GM12892 (cell line): ENCODE results near the gene DLGAP1.

ENCODE experiments used
- DNase-seq: peaks from one replicate; pipeline ENCODE4 v3.0.0; 2011; ENCODE audit not compliant: insufficient read length
- FAIRE-seq: peaks from 2 replicates; lab custom pipeline; 2011; peaks lifted over from hg19 to GRCh38; lab: Jason Lieb, UNC
- POLR2A ChIP-seq: IDR thresholded peaks from 2 replicates; pipeline ENCODE4 v1.6.1; 2011; ENCODE audit warnings: low read depth, low read length, control low read depth
- POLR2AphosphoS5 ChIP-seq: IDR thresholded peaks from 2 replicates; pipeline ENCODE4 v1.6.1; 2011; ENCODE audit warnings: low read depth, low read length, control low read depth
- TAF1 ChIP-seq: IDR thresholded peaks from 2 replicates; pipeline ENCODE4 v1.6.1; 2011; ENCODE audit warnings: low read depth, mild to moderate bottlenecking, control low read depth, low read length, borderline replicate concordance

DLGAP1 gene

GRCh38 chr18:3874581-3874980 is 580.5 kb downstream of the DLGAP1 start:
- no peak for FAIRE-seq
- no peak for TF ChIP-seq TAF1
- TF ChIP-seq POLR2AphosphoS5, result no peak
- no peak for TF ChIP-seq POLR2A
- no peak for DNase-seq

- FAIRE-seq (no peak), DNase-seq (no peak)
- no peak for TF ChIP-seq TAF1
- TF ChIP-seq POLR2AphosphoS5, result no peak
- no peak for TF ChIP-seq POLR2A
These were observed 581.0 kb downstream of the DLGAP1 start for GRCh38 chr18:3874125-3874524.

GRCh38 chr18:3873698-3874097 is 581.4 kb downstream of the DLGAP1 start:
- DNase-seq (no peak), FAIRE-seq (no peak)
- no peak for TF ChIP-seq TAF1
- TF ChIP-seq POLR2AphosphoS5, result no peak
- no peak for TF ChIP-seq POLR2A

DNA sequence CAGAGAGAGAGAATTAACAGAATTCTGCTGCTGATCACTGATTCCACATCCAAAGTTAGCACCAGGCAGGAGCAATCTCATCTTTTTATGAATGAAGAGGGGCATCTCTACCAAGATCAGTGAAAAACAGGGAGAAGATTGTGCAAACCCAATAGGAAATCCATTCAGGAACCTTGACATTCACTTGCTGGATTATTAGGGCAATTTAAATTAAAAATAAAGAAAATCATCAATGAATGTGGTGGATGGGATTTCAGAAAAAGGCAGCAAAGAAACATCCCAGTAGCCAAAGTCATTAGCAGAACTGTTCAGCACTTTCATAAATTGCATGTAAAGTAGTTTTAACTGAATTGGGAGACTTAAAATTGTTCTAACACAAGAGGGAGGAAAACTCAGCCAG is 581.9 kb downstream of the DLGAP1 start:
- FAIRE-seq (no peak), DNase-seq (no peak)
- TF ChIP-seq POLR2A (no peak), TAF1 (no peak), POLR2AphosphoS5 (no peak)

DNA sequence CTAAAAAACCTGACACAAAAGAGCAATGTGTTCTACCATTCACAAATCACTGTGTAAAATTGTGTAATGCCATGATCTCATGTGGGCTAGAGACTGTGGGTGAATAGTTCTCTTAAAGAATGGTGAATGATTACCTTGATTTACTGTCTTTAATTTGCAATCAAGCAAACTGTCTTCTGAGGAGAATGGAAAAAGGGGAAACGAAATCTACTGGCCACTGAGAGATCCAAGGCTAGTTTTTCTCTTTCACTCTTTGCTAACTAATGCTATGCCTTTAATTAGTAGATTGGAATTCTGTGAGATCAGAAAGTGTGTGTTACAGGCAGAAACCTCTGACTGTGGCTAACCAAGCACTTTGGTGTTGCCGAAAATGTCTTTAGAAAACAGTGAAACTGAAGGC is 582.5 kb downstream of the DLGAP1 start:
- DNase-seq, result no peak
- TF ChIP-seq POLR2A (no peak), TAF1 (no peak), POLR2AphosphoS5 (no peak)
- no peak for FAIRE-seq

GRCh38 chr18:3871687-3872086 is 583.4 kb downstream of the DLGAP1 start:
- DNase-seq, result no peak
- TF ChIP-seq POLR2AphosphoS5, result no peak
- no peak for TF ChIP-seq POLR2A
- TF ChIP-seq TAF1, result no peak
- no peak for FAIRE-seq

- FAIRE-seq, result no peak
- no peak for TF ChIP-seq TAF1
- no peak for TF ChIP-seq POLR2AphosphoS5
- TF ChIP-seq POLR2A, result no peak
- no peak for DNase-seq
These were observed 584.2 kb downstream of the DLGAP1 start for GRCh38 chr18:3870914-3871313.

- DNase-seq (no peak), FAIRE-seq (no peak)
- no peak for TF ChIP-seq TAF1
These were observed 585.3 kb downstream of the DLGAP1 start for GRCh38 chr18:3869848-3870247.

GRCh38 chr18:3867864-3868311 is 587.2 kb downstream of the DLGAP1 start:
- DNase-seq (no peak), FAIRE-seq (no peak)
- TF ChIP-seq POLR2AphosphoS5, result no peak
- no peak for TF ChIP-seq POLR2A
- TF ChIP-seq TAF1, result no peak

- FAIRE-seq (no peak), DNase-seq (no peak)
- no peak for TF ChIP-seq POLR2A
- no peak for TF ChIP-seq TAF1
- no peak for TF ChIP-seq POLR2AphosphoS5
These were observed 587.9 kb downstream of the DLGAP1 start for GRCh38 chr18:3867236-3867635.

- no peak for TF ChIP-seq TAF1
- no peak for TF ChIP-seq POLR2AphosphoS5
- TF ChIP-seq POLR2A, result no peak
- DNase-seq (no peak), FAIRE-seq (no peak)
These were observed 590.3 kb downstream of the DLGAP1 start for GRCh38 chr18:3864669-3865298.

GRCh38 chr18:3863593-3863992 is 591.5 kb downstream of the DLGAP1 start:
- no peak for FAIRE-seq

DNA sequence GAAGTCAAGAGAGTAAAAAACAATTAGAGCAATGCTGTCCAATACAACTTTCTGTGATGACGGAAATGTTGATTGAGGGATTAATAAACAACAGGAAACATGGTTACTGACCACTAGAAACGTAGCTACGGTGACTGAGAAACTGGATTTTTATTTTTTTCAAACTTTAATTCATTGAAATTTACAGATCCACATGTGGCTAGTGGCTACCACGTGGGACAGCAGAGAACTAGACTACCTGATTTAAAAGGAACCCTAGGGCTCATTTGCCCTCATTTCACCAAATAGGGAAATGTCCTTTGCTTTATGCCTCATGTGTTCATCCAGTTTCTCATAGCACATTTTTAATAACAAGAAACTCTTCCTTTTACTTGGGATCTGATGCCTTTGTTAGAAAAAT is 592.1 kb downstream of the DLGAP1 start:
- FAIRE-seq, result no peak

More at GRCh38 chr18:3863593-3863992, 591.5 kb downstream of the DLGAP1 start:
- no peak for TF ChIP-seq TAF1
- TF ChIP-seq POLR2AphosphoS5, result no peak
- no peak for TF ChIP-seq POLR2A
- no peak for DNase-seq

More for the DNA sequence above, 592.1 kb downstream of the DLGAP1 start:
- DNase-seq, result no peak
- TF ChIP-seq POLR2AphosphoS5 (no peak), POLR2A (no peak), TAF1 (no peak)
